HepG2 (cell line): Measurements from ENCODE around the gene CIAO3. TPM values are rescaled to one million over a fixed set of nuclear protein-coding genes. Genes with fewer than 3 reads are reported as not detected.

Experiments used
- DNMT1 ChIP-seq: sonication (generic); formaldehyde crosslinking; IDR thresholded peaks from 2 replicates; pipeline ENCODE4 v1.5.1; 2020; ENCODE audit warnings: mild to moderate bottlenecking, missing genetic modification reagents
- DZIP1 ChIP-seq: sonication (generic); formaldehyde crosslinking; IDR thresholded peaks from 2 replicates; pipeline ENCODE4 v1.5.0; 2020; ENCODE audit warnings: mild to moderate bottlenecking, missing genetic modification reagents
- HNF1B ChIP-seq: sonication (generic); formaldehyde crosslinking; IDR thresholded peaks from 2 replicates; pipeline ENCODE4 v1.5.1; 2020; ENCODE audit warnings: mild to moderate bottlenecking, moderate library complexity, missing genetic modification reagents
- HNRNPUL1 ChIP-seq: fragments of 200-400 bp; formaldehyde crosslinking; IDR thresholded peaks from 2 replicates; pipeline ENCODE4 v1.6.1; 2017; ENCODE audit warnings: low read depth, mild to moderate bottlenecking, low read length, moderate library complexity
- JUNB ChIP-seq: sonication (generic); formaldehyde crosslinking; IDR thresholded peaks from 2 replicates; pipeline ENCODE4 v1.8.0; 2022; ENCODE audit warnings: missing genetic modification reagents, mild to moderate bottlenecking, borderline replicate concordance
- JUND ChIP-seq: sonication (generic); formaldehyde crosslinking; IDR thresholded peaks from 2 replicates; pipeline ENCODE4 v1.8.0; 2022; ENCODE audit warnings: mild to moderate bottlenecking, missing genetic modification reagents
- KAT7 ChIP-seq: IDR thresholded peaks from 2 replicates; pipeline ENCODE4 v1.6.1; 2018; ENCODE audit warnings: borderline replicate concordance, missing compliant biosample characterization
- NCOA2 ChIP-seq: sonication (generic); formaldehyde crosslinking; IDR thresholded peaks from 2 replicates; pipeline ENCODE4 v1.8.0; 2022; ENCODE audit warnings: inconsistent platforms
- PHB2 ChIP-seq: fragments of 450-650 bp; IDR thresholded peaks from 2 replicates; pipeline ENCODE4 v1.6.1; 2018; ENCODE audit not compliant: partially characterized antibody
- SALL2 ChIP-seq: sonication (generic); formaldehyde crosslinking; IDR thresholded peaks from 2 replicates; pipeline ENCODE4 v1.8.1; 2023; ENCODE audit warnings: mild to moderate bottlenecking, missing genetic modification reagents, inconsistent platforms
- TRIM22 ChIP-seq: fragments of 450-650 bp; IDR thresholded peaks from 2 replicates; pipeline ENCODE4 v1.6.1; 2017
- ZFP36L2 ChIP-seq: sonication (generic); formaldehyde crosslinking; IDR thresholded peaks from 2 replicates; pipeline ENCODE4 v1.4.0; 2020; ENCODE audit warnings: missing genetic modification reagents
- ZNF180 ChIP-seq: sonication (generic); formaldehyde crosslinking; IDR thresholded peaks from 2 replicates; pipeline ENCODE4 v1.4.0; 2020; ENCODE audit warnings: low read depth, missing genetic modification reagents, borderline replicate concordance
- ZNF20 ChIP-seq: sonication (generic); formaldehyde crosslinking; IDR thresholded peaks from 2 replicates; pipeline ENCODE4 v1.4.0; 2020; ENCODE audit warnings: mild to moderate bottlenecking, moderate library complexity, missing genetic modification reagents
- ZNF329 ChIP-seq: sonication (generic); formaldehyde crosslinking; IDR thresholded peaks from 2 replicates; pipeline ENCODE4 v1.9.0; 2021; ENCODE audit warnings: low read depth, mild to moderate bottlenecking, missing genetic modification reagents
- ZNF414 ChIP-seq: sonication (generic); formaldehyde crosslinking; IDR thresholded peaks from 2 replicates; pipeline ENCODE4 v1.5.0; 2020; ENCODE audit warnings: missing genetic modification reagents
- ZNF572 ChIP-seq: sonication (generic); formaldehyde crosslinking; IDR thresholded peaks from 2 replicates; pipeline ENCODE4 v1.5.1; 2020; ENCODE audit warnings: mild to moderate bottlenecking, missing genetic modification reagents
- ZNF607 ChIP-seq: sonication (generic); formaldehyde crosslinking; IDR thresholded peaks from 2 replicates; pipeline ENCODE4 v1.5.1; 2020; ENCODE audit warnings: missing genetic modification reagents, mild to moderate bottlenecking, borderline replicate concordance
- ZNF672 ChIP-seq: sonication (generic); formaldehyde crosslinking; IDR thresholded peaks from 2 replicates; pipeline ENCODE4 v1.8.1; 2022; ENCODE audit warnings: missing genetic modification reagents
- ZNF883 ChIP-seq: sonication (generic); formaldehyde crosslinking; IDR thresholded peaks from 2 replicates; pipeline ENCODE4 v1.5.1; 2020; ENCODE audit warnings: mild to moderate bottlenecking, missing genetic modification reagents; ENCODE audit errors: not compliant biosample characterization
- ZSCAN31 ChIP-seq: sonication (generic); formaldehyde crosslinking; IDR thresholded peaks from 2 replicates; pipeline ENCODE4 v1.5.0; 2020; ENCODE audit warnings: low read depth, mild to moderate bottlenecking, missing genetic modification reagents
- polyA plus RNA-seq, 8 experiments: library from polyadenylated mRNA; depleted of rRNA in 3 of 8; stranded (reverse) in 7 of 8; unstranded in 1 of 8; fragments of >200 nt; fragmentation: Illumina TruSeq in 4 of 8; extraction: Trizol in 4 of 8; gene quantifications; 2 replicates each; pipeline versions ENCODE4 v1.2.1 to v1.2.3, GENCODE V29; 2011 to 2016; ENCODE audit warnings: low read depth in 4 of 8, missing spikeins in 1 of 8, mixed read lengths in 1 of 8; ENCODE audit not compliant: insufficient read depth in 1 of 8
- total RNA-seq, 5 experiments: library from RNA; depleted of rRNA; stranded (reverse); fragments of >200 nt; fragmentation: Illumina TruSeq; extraction: Trizol; gene quantifications; 2 replicates each; pipeline ENCODE4 v1.2.3, GENCODE V29; 2016; ENCODE audit warnings: low read depth in 1 of 5
- TF ChIP-seq, protein P1 (sequence below): sonication (generic); formaldehyde crosslinking; IDR thresholded peaks from 2 replicates; pipeline ENCODE4 v1.4.0; 2020; ENCODE audit warnings: low read depth, mild to moderate bottlenecking, missing genetic modification reagents

CIAO3 gene
- total and polyA plus RNA-seq, 2 of the 13 experiments (the other 11 are each of a cell fraction or from before 2014, with no cell fraction given), result 21.7 to 25.0 TPM

- no peak for TF ChIP-seq ZNF572
- TF ChIP-seq ZNF414 (CRISPR knock-in tag), result 0 out of 2 replicates have a peak, but pooled peaks have one; percentile 8
- TF ChIP-seq SALL2 (CRISPR knock-in tag), result peak; percentile 0; the same call in 1 of the 2 replicates
- no peak for TF ChIP-seq TRIM22
- peak; percentile 70; the same call in 1 of the 2 replicates for TF ChIP-seq DNMT1 (CRISPR knock-in tag)
- TF ChIP-seq ZFP36L2 (CRISPR knock-in tag), result no peak
- no peak for TF ChIP-seq PHB2
- TF ChIP-seq NCOA2, result no peak
- TF ChIP-seq ZNF607, result 0 out of 2 replicates have a peak, but pooled peaks have one; percentile 62
- no peak for TF ChIP-seq ZSCAN31
- no peak for TF ChIP-seq ZNF20 (CRISPR knock-in tag)
- TF ChIP-seq, protein P1, sequence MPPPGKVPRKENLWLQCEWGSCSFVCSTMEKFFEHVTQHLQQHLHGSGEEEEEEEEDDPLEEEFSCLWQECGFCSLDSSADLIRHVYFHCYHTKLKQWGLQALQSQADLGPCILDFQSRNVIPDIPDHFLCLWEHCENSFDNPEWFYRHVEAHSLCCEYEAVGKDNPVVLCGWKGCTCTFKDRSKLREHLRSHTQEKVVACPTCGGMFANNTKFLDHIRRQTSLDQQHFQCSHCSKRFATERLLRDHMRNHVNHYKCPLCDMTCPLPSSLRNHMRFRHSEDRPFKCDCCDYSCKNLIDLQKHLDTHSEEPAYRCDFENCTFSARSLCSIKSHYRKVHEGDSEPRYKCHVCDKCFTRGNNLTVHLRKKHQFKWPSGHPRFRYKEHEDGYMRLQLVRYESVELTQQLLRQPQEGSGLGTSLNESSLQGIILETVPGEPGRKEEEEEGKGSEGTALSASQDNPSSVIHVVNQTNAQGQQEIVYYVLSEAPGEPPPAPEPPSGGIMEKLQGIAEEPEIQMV (CRISPR knock-in tag), result no peak
- TF ChIP-seq HNF1B (CRISPR knock-in tag), result no peak; the same call in 1 of the 2 replicates
- TF ChIP-seq ZNF672 (CRISPR knock-in tag), result no peak
- no peak for TF ChIP-seq KAT7 (CRISPR knock-in tag)
- TF ChIP-seq JUND, result no peak
- no peak for TF ChIP-seq DZIP1 (CRISPR knock-in tag)
- no peak for TF ChIP-seq JUNB (CRISPR knock-in tag)
- peak; percentile 2 for TF ChIP-seq ZNF883 (CRISPR knock-in tag)
- TF ChIP-seq ZNF180 (CRISPR knock-in tag), result no peak
- TF ChIP-seq HNRNPUL1, result no peak
- no peak for TF ChIP-seq ZNF329 (CRISPR knock-in tag)
Observed at GRCh38 chr16:679814-680624, 60.8 kb downstream of the CIAO3 start, which contains the start of gene STUB1 (continued).
